AML-193 (cell line): ENCODE data around the gene TBPL2.
A peak's percentile ranks its signal among the peaks of the same experiment; 100 is the strongest.
"Not testable (repeated sequence)": the region's sequence is repeated elsewhere in the genome, so short reads cannot be mapped to it uniquely, and the experiment has no call there.

ENCODE experiments used
- DNase-seq, 2 experiments: peaks; one replicate each; lab custom pipeline; 2025; lab: John Stamatoyannopoulos, UW

TBPL2 gene

DNA sequence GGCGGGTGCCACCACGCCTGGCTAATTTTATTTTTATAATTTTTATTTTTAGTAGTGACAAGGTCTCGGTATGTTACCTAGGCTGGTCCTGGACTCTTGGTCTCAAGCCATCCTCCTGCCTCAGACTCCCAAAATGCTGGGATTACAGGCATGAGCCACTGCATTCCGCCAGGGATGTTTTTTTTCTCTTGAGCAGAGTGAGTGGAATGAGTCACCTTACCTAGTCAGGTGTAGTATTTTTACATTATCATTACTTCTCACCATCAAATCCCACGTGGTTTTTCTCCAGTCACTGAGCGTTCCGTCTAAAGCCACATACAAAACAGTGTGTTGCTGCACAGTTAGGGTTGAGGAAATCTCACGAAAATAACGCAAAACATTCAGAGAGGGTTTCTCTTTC is 870 bp upstream of the TBPL2 start:
- DNase-seq: no peak

DNA sequence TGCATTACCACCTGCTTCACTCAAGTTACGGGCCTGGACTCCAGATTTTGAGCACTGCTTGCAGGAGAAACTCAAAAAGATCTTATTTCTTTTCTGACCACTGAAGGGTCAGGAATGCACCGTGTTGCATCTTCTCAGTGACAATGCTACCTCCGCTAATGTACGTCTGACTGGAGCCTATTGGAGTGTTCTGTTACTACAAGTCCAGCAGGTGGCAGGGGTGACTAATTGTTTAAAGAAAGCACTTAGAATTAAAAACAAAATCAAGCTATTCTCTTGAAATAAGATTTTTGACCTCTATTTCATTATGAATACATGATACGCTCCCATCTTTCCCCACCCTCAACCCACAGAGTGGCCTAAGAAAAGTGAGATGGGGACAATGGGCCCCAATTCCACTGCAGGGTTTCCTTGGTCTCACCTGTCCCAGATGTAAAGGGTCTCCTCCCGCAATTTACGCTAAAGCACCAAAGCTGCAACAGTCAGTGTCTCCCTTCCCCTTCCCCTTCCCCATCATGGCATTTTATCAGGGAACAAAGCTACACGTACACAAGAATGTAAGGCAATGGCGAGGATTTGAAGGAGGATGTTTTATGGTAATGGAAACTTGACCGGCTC is 2.2 kb downstream of the TBPL2 start:
- DNase-seq: peak; percentile 44 to 51

DNA sequence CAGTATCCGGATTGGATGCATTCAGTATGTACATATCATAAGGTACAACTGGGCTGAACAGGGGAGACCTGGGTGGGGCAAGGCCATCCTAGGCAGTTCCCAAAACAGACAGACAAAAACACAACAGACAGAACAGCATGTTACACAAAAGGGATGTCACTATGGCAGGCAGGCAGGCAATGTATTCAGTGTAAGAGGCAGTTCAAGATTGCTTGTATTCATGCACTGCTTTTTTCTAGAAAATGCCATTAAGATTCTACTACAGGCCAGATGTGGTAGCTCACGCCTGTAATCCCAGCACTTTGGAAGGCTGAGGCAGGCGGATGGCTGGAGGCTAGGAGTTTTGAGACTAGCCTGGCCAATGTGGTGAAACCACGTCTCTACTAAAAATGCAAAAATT is 3.5 kb downstream of the TBPL2 start:
- DNase-seq: no peak

DNA sequence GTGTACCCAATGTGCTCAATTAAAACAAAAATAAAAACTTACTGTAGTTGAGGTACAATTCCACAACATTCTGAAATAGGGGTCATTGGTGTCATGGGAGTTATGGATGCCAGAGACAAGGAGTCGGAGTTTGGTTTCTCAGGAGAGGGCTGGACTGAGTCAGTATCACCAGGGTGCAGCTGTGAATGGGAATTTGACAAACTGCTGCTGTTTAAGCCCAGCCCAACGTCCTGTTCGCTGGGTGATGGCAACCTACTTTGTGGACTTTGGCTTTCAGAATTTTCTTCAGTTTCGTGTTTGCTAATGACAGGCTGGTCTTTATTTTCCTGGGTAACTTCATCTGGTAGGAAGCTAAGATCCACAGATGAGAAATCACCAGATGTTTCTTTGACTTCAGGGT is 3.9 kb downstream of the TBPL2 start:
- no peak for DNase-seq

DNA sequence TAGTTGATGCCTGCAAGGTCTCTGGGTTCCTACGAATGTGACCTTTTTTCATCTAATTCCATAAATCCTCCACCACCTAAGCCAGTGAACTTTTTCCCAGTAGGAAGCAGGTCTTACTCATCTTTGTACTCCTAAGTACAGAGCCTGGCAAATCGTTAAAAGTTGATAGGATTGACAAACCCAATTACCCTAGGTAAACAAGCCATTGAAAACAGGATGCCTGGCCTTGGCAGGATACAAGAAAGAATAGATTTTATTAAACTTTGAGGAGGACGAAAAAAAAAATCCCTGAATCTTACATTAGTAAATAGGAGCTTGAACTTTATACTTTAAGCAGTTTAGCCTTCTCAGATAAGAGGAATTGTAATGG is 5.6 kb downstream of the TBPL2 start:
- no peak for DNase-seq

DNA sequence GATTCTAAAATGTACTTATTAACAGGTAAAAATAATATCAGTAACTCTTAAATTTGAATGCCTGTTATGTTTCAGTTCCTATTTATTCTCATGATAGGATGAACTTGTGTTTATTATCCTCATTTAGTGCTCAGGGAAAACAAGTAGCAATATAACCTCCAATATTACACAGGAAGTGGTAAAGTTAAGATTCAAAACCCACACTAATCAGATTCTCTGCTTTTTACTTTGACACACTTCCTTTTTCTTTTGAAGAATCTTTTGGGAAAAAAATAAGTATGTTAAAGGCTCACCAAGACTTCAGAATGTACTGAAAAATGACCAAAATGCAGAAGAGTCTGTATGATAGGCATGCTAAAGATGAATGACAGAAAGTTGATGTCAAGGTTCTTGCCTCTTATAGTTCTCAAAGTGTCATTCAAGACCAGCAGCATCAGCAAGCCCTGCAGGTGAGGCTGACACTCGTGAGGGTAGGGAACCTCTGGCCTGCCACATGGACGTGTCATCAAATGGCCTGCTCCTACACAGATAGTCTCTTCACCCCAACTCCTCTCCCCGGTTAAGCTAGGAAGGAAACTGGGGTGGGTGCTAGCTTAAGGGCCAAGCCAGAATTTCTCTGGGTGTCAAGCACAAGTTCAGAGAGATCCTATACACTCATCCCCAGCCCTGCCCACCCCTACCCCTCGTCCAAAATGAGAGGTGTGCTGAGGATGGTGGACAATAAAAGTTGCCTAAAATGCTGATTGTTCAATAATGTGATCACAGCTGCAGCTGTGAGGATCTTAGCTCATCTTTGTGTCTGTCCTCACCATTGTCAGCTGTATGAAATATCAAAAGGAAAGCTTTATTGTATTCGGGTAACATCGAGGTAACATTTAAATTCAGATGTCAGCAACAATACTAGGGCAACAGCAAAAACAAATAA is 6.3 kb downstream of the TBPL2 start:
- DNase-seq: no peak

DNA sequence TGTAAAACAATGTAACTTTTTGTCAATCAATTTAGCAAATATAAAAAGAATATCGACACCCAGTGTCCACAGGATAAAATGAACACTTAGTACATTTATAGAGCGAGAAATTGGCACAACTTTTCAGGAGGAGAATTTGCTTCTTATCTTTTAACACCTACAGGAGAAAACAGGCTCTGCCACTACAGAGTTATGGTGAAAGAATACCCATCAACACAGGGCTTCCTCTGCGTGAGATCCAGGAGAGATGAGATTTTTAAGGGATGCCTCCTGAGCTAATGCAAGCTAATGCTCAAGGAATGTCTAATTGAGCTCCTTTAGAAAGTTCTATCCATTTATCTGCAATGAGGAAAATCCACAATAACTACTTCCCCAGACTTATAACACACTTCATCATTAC is 7.8 kb downstream of the TBPL2 start:
- no peak for DNase-seq

DNA sequence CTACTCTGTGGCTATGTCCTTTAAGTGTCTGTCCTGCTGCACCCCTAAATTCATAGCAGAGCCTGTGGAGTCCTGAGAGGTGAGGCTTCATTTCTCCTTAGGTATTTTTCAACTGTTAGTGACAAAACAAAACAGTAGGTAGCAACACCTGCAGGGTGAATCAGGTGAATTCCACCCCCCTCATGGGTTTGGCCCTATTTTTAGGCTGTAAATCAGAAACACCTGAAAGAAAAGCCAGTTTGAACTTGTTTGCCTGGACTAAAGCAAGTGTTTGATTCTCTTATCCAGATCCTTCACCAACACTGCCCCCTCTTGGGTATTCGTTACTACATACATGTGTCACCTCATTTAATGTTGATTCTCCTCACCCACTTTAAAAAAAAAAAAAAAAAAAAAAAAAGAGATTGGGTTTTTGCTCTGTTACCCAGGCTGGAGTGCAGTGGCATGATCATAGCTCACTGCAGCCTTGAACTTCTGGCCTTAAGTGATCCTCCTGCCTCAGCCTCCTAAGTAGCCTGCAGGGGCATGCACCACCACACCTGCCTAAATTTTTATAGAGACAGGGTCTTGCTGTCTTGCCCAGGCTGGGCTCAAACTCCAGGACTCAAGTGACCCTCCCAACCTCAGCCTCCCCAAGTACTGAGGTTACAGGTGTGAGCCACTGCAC is 10.3 kb downstream of the TBPL2 start:
- DNase-seq: peak; percentile 49 to 63

DNA sequence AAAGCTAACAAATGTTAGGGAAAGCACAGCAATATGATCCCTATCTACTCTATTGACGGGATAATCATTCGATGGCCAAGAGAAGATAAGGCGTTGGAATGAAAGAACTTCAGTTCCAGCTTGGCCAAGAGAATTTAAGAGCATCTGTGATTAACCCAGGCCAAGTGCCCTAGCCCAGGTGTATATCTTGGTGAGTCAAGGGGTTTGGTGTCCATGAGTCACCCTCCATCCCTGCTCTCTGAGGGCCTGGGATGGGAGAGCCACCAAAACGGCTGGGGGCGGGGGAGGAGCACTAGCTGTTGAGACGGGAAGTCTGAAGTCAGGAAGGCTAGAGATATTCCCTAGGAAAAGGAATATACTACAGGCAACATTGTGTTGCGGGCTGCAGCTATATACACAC is 13.0 kb downstream of the TBPL2 start:
- DNase-seq: no peak

DNA sequence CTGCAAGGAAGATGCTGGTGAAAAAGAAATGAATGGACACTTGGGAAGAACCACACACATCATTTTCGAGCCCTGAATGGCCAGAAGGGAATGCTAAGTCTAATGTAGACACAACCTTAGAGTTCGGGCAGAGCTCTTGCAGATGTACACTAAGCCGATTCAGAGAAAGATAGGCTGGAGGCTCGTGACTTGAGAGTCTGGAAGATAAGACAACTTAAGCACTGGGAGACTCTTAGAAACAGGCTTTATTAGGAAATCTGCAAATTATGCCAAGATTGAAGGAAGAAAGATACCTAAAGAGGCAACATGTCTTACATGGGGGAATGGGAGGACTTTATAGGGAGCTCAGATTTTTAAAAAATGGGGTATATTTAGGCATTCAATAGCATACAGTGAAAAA is 13.5 kb downstream of the TBPL2 start:
- DNase-seq: no peak

DNA sequence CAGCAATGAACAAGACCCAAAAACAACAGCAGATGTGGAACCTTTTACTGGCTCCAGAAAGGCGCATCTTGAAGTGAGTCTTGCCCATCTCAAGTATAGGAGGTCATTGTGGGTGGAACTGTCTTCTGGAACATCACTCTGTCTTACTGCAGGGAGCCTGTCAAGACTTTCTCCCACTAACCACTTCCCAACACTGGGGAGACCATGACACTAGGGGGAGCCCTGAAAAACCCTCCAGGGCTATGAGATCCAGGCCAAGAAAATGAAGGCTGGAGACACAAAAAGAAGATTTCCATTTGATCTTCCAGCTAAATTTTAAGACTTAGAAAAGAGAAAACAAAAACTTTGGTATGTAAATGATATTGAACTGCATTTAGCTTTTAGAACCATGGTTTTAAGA is 15.3 kb downstream of the TBPL2 start:
- no peak for DNase-seq

DNA sequence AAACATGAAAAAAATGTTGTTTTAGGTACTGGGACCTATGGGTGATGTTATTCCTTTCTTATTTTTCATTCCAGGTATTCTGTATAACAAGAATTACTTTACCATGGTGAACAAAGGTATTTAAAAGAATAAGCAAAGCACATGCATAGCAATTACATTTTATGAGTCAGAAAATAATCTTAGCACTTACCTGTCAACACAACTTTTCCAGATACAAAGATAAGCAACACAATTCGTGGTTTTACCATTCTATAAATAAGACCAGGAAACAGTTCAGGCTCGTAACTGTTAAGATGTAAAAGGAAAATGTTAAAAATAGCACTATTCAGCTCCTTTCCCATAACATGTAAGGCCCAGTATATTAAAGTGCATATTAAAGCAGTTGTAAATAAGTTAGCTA is 16.4 kb downstream of the TBPL2 start:
- no peak for DNase-seq

DNA sequence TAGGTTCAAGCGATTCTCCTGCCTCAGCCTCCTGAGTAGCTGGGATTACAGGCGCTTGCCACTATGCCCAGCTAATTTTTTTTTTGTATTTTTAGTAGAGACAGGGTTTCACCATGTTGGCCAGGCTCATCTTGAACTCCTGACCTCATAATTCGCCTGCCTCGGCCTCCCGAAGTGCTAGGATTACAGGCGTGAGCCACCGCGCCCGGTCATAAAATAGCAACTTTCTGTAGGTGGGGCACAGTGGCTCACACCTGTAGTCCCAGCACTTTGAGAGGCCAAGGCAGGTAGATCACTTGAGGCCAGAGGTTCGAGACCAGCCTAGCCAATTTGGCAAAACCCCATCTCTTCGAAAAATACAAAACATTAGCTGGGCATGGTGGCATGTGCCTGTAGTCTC is 18.1 kb downstream of the TBPL2 start:
- not testable (repeated sequence) for DNase-seq

DNA sequence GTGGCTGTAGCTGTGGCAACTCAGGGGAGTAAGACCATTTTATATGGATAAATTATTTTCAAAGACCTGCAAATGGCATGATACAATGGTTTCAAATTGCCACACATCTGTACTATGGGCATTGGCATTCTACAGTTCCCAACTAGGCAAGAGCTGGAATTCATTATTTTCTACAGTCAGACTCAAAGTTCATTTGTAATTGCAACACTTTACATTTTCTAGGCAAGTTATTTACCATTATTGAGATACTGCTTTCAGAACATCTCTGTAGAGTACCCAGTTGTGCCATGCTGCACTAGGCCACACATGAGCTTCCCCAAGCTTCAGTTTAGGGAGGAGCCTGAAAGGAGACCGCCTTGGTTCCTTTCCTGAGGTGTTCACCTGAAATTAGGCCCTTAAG is 20.8 kb downstream of the TBPL2 start:
- no peak for DNase-seq

DNA sequence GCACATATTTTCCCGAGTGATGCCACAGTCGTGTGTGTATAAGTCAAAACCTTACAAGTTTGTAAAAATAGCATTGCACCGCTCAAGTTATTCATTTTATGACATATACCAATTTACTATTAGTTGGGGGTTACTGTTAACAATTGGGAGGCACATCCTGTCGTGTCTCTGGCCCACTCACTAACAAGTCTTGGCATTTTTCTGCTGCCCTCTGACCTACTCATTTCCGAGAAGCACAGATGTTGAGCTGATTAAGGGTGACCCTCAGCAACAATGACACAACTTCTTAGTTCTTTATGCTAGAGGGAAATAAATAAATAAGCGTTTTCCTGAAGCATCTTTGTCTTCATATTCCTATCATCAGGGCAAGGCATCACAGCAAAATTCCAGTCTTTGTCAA is 22.0 kb downstream of the TBPL2 start:
- DNase-seq: no peak

DNA sequence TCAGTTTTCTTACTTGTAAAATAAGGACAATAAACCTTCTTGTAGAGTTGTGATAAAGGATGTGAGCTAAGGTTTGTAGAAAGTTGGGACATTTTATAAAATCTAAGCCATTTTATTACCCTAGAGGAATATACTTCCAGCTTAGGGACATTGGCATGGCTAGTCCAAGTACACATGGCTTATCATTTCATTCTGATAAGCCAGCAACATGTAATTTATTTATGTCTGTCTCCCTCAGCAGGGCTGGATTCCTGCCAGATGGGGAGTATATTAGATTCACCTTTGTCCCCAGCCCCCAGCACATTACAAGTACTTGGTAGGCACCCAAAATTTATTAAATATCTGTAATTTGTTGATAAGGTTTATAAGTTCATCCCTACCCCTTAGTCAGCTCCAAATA is 22.5 kb downstream of the TBPL2 start:
- no peak for DNase-seq

DNA sequence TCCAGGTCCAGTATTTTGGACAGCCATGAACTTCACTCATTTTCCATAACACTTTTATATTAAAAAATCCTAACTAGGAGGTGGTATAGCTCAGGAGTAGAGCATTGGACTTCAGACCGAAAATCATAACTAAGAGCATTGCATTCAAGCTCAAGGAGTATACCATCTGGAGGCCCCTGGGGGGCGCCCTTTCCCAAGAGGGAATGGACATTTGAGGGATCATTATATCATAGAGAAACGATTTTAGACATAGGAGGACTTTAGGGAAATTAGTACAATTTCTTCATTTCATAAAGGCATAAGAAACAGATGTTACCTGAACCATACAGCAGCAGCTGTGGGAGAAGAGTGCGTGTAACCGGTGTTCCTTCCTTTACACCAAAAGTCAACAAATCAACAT is 23.6 kb downstream of the TBPL2 start:
- DNase-seq: peak; percentile 29 to 39

DNA sequence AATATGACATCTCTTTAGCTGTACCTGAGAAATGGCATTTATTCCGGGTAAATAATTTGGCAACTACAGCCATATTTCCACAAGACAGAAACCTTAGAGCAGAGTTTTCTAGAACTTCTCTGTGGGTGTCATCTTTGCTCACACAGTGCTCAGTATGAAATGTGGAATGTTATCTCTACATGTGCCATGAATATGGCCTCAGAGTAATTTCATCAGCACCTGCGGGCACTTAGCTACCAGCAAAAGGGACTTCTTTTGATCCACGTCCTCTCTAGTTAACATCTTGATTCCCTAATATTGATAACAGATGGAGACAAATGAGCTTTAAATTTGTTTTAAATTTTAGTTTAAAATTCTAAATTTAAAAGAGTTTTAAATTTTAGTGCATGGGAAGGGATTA is 25.9 kb downstream of the TBPL2 start:
- no peak for DNase-seq

DNA sequence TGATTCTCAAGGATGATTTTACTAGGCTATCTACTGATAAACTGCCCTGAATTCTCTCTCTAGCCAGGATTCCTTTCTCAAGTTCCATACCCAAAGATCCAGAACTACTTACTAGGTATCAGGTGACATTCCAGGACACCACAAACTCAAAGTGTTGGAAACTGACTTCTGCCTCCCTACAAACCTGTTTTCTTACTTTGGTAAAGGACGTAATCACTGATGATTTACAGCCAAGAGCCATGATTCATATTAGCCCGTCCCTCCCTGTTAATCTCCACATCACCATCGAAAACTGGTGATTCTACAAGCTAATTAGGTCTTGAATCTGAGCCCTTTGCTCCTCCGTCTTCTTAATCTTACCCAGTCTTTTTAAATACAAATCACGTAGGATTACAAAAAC is 27.7 kb downstream of the TBPL2 start:
- no peak for DNase-seq

DNA sequence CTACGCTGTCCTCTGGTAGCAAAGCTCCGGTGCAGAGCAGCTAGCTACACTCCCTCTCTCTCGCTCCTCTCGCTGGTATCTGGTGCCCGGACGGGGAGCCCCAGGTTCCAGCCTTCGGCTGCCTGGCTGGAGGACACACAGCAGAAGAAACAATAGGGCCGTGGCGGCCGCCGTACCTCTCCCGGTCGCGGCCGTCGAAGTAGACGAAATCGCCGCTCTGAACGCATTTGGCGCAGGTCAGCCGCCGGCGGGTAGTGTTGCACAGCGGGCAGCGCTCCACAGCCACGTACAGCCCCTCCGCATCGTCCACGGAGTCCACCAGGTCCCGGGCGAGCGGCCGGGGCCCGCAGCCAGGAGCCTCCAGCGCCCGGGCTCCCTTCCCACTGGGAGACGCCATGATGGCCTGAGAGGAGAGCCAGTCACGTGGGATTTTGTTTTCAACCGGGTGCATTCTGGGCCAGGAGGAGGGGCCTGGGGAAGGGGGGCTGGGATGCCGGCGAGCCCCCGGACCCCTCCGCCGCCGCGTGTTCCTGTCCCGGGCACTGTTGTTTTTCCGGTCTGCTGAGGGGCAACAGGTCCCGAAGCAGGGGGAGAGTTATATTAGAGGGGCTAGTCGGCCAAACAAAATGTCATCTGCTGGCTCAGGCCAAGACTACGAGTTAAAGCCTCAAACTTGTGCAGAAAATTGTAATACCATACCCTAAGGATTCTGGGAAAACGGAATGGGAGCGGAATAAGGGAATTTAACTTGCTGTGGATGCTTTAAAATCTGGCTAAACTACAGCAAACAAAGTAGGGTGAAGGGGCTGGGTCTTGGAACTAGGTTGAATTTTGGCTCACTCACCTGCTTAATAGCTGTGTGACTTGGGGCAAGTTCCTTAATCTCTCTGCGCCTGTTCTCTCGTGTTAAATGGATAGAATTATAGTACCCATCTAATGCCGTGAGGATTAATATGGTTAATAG is 28.7 kb downstream of the TBPL2 start, which contains the start of gene ATG14:
Gene ATG14, minus strand, starts transcription at position 405 of the 964 bp plus-strand sequence. Its CDS starts 8 bp downstream, at position 397.
- DNase-seq: peak; percentile 59 to 71

DNA sequence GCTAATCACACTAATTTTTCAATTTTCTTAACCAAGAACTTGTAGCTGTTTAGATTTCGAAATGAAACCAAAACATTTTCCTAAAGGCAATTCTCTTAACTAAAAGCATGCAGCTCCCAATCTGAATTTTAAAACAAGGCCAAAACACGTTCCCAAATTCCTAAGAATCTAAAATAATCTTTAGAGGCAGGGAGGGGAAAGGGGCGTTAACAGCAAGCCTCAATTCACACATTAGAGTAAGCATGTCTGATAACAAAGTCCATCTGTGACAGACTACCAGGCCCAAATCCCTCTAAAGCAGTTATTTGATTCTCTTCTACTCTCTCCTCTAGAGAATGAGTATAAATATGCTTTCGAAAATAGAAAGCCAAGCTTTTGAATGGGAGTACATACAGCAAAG is 29.5 kb downstream of the TBPL2 start:
- no peak for DNase-seq
